Renal pelvis (tissue), 4 donors: Measurements from ENCODE around the gene RARB. TPM values are rescaled to one million over a fixed set of nuclear protein-coding genes. Genes with fewer than 3 reads are reported as not detected.

ENCODE experiments used
- DNase-seq: peaks from one replicate; pipeline ENCODE4 v3.0.0-alpha.2; 2013
- polyA plus RNA-seq, 3 donors: library from polyadenylated mRNA; unstranded; fragments of 120-200 nt; gene quantifications; one replicate each; pipeline ENCODE4 v1.2.1, GENCODE V29; 2013; ENCODE audit not compliant: insufficient read length in 3 of 3

The RARB gene
- polyA plus RNA-seq, 3 donors: 39.7 to 44.1 (median 42.5) TPM

DNA sequence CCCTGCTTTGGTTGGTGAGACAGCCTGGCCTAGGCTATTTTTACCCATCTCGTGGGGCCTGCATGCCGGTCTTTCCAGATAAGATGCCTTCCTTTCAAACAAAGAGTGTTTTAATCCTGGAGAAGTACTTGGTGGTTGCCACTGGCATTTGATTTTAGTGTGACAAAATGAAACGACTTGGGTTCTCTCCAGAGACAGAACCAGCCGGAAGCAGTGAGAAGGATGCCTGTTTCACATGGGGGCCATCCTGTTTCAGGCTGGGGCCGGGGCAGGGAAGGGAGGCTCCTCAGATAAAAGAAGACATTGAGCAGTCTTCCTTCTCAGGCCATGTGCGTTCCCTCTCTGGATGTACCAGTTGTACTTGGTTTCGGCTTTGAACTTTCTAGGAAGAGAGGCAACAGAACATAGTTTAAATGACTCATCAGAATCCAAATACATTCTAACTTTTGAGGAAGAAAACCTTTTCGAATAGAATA lies 161.8 kb downstream of the RARB start:
- DNase-seq: no peak

DNA sequence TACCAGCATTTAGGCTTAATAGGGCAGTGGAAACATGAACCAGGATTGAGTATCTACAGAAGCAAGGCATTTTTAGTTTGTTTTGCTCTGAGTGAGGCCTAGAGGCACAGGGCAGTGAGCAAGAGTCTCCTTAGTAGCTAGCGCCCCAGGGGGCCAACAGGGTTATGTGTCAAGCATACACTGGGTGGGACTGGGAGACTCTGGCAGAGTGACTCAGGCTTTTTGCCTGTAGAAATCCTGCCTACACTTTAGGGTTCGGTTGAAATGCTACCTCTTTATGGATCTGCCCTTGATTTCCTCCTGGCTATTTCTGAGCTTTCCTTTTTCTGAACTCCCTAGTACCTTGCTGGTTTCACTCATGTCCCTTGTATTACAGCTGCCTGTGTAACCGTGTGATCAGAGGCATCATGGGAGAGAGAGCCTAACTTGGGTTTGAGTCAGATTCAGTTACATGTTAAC lies 164.5 kb downstream of the RARB start:
- DNase-seq: peak; percentile 31

- peak; percentile 21 for DNase-seq
These were observed 164.9 kb downstream of the RARB start for GRCh38 chr3:25593001-25593400.

DNA sequence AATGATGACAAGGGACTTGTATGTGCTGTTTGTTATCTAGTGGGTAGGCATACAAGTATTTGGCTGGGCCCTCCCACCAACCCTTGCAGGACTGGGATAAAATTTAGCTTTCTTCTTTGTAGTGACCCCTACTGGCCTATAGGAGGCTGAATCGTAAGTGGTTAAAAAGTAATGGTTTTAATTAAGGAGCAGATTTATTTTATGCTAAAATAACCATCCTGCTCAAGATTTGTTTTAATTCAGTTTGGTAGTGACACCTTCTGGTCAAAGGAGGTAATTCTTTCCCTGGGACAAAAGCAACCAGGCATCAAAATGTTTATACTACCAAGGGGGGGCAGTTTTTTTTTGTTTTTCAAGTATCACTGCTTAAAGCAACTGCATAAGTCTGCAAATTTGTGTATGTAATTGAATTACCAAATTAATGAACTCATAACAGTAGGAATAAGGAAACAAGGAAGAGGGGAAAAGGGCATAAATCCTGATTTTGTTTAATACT lies 166.0 kb downstream of the RARB start:
- DNase-seq: peak; percentile 76

DNA sequence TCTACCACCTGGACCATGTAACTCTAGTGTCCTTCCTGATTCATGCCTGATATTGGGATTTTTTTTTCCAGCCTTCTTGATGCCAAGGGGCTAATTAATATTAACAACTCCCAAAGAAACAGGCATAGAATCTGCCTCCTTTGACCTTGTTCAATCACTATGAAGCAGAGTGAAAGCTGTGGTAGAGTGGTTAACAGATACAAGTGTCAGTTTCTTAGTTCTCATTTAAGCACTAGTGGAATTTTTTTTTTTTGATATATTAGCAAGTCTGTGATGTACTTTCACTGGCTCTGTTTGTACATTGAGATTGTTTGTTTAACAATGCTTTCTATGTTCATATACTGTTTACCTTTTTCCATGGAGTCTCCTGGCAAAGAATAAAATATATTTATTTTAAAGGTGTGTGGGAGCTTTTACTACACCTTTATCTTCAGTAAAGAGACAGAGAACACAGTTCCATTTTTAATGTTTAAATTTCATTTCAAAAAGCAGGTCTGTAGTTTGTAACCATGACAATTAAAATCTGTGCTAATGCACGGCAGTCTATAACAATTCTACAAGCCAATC lies 169.6 kb downstream of the RARB start:
- DNase-seq: no peak

GRCh38 chr3:25603703-25604102 lies 175.6 kb downstream of the RARB start:
- DNase-seq: no peak

DNA sequence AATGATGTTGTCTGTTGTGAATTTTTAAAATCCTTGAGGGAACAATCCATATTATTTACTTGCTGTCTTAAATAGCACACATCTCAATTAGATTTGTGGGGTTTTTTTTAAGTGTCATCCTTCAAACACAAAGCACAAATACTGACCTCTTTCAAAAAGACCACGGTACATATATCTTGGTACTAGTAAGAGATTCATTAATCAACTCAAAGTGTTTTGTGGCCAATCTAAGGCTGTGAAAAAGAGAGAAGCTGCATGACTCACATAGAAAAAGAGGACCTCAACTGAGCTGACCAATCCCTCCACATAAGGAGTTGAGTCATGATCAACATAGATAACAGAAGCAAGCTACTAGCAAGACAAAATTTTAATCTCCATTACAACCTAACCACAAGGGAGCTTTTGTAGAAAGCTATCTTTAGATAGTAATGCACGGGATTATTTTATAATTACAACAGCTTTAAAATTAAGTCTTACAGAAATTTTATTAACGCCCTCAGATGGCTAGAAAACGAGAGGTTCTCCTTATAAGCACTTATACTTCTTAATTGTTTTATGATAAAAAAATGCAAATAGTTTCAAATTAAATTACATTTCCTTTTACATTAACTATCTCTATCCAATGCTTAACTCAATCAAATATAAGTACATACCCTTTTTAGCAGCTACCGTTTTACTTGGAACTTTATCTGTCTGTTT lies 176.2 kb downstream of the RARB start:
- DNase-seq: no peak

DNA sequence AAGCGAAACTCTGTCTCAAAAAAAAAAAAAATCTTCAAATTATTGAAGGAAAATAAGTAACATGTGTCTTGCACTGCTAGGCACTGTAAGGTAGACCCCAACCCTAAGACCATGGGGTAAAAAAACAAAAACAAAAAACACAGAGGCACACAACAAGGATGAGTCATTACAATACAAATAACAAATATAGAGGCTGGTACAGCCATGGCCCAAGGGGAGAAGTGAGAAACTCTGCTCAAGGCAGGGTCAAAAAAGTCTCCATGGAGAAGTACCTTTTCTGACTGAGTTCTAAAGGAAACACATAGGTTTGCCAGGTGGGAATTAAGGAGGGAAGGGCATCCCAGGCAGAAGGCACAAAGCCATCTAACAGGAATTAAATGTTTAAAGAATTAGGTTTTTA lies 182.1 kb downstream of the RARB start:
- DNase-seq: no peak

DNA sequence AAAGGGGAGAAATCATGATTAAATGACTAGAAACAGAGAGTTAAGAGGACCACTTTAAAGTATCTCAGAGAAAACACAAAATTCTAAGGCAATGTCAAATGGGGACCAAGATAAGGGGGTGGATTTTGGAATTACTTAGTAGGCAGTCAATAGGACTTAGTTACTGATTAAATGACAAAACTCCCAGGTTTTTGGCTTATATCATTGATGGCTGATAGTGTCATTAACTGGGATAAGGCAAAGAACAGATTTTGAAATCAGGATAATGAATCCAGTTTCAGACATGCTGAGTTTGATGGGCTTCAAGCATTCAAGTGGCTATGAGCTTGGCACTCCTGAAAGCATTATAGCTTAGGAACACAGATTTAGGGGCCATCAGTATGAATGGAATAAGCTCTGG lies 182.7 kb downstream of the RARB start:
- no peak for DNase-seq

DNA sequence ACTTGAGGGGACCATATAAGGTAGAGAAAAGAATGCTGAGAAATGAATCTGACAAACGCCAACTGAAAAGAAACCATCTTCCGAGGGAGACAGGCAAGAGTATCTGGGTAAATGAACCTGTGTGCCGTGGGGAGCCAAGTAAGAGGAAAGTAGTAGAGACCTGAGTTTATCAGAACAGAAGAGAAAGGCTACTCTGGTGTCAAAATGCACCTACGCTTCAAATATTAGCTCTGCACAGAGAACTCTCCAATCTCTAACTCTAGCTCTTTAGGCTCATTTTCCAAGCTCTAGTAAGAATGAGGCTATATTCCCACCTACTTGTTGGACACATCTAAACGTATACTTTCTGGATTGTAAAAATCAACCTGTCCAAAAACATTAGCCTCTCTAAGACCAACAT lies 183.1 kb downstream of the RARB start:
- no peak for DNase-seq

- no peak for DNase-seq
These were observed 190.0 kb downstream of the RARB start for GRCh38 chr3:25618028-25618427.

- no peak for DNase-seq
These were observed 191.3 kb downstream of the RARB start for GRCh38 chr3:25619382-25619781.

DNA sequence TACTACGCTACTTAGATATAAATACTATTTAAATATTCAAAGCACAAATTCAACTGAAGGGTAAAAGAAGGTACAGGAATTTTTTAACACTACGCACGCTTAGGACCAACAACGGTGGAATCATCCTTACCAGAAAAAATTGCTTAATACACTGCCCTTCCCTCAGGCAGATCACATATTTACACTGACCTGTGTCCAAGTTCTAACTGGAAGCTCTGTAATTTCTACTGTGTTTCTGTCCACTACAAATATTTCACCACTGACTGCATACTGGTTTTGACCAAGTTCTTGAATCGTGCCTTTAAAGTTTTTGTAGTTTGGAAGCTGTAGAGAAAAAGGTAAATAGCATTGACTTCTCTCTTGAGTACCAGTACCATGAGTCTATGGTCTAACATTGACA lies 192.4 kb downstream of the RARB start:
- no peak for DNase-seq

DNA sequence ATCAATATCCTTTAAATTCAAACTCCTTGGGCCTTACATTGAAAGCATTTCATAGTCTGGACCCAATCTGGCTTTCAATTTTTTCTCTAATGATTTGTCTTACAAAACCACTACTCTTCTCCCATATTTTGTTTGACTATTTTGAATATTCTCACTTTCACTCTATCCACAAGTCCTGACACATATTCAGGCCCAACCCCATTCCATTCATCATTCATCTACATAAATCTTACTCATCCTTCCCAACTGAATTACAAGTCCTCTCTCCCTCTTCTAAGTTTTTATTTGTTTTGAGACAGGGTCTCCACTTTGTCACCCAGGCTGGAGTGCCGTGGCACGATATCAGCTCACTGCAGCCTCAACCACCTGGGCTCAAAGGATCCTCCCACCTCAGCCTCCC lies 193.0 kb downstream of the RARB start:
- DNase-seq: no peak

DNA sequence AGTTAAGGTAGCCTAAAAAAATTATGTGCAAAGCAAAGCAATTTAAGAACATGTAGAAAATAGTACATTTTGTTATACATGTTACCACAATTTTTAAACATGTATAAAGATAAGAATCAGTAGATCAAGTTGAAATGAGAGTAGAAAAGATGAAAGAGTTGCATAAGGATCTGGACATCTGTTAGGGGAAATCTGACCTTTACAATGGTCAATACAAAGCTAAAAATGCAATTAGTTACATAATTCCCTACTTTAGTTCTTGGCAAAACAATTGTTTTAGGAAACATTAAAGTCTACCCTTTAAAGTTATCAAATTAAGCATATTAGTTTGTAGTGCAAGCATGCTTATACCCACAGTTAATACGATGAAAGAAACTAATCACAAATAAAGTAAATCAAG lies 203.9 kb downstream of the RARB start:
- DNase-seq: no peak

DNA sequence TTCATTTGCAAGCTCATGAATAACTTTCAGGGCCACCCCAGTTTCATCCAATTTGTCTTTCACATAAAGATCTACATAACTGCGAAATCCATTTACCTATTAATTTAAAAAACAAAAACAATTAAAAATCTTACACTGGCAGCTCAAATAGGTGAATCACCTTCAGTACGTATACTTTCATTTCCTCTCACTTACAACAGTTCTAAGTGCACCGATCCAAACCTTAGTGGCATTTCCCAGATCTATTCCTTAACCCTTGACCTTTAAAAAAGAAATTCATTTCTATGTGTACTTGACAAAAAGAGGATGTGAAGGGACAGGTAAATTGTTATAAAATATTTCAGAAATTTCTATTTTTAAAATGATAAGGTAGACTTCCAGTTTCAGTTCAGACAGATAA lies 205.9 kb downstream of the RARB start:
- no peak for DNase-seq

DNA sequence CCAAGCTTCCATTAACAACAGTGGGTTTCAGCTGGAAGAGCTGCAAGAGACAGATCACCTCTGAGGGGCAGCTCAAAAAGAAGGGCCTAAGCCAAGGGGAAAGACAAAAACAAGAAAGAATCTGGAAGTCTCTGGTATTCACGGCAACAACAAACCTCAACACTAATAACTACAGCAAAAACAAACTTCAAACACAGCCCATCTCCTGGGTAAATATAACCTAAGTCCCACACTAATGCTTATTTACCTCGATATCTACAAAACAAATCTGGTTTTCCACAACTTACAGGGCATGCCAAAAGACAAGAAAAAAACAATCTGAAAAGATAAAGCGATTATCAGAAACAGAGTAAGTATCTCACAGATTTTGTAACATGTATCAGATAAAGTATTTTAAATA lies 207.0 kb downstream of the RARB start:
- no peak for DNase-seq

Other genes with a start within 250 kb of the RARB start
- 100 to 1,000 TPM; 266 to 288 (median 270) TPM for gene TOP2B, start 236.6 kb downstream of the RARB start, polyA plus RNA-seq